ENCODE data around the gene AGO3.
A peak's percentile ranks its signal among the peaks of the same experiment; 100 is the strongest.

The AGO3 gene

GRCh38 chr1:35930593-35931445, at the start of gene AGO3:
Gene AGO3, plus strand, starts transcription at chr1:35931105. Its CDS starts 322 bp downstream, at chr1:35931427.
- DNase-seq (ENCODE audit: low read depth): peak; percentile 90
- no peak for TF ChIP-seq CTCF (IDR thresholded peaks at IDR 0.05; ENCODE audit: insufficient read depth, low read depth, low read length, missing control alignments)
- H3K4me3 ChIP-seq (ENCODE audit: low read length): peak within 1 kb of the TSS; percentile 75

GRCh38 chr1:35881850-35882273, 49.0 kb upstream of the AGO3 start:
- H3K4me3 ChIP-seq (ENCODE audit: low read length): no peak overlapping the region
- TF ChIP-seq CTCF (IDR thresholded peaks at IDR 0.05; ENCODE audit: insufficient read depth, low read depth, low read length, missing control alignments): no peak
- peak; percentile 17 for DNase-seq (ENCODE audit: low read depth)

DNA sequence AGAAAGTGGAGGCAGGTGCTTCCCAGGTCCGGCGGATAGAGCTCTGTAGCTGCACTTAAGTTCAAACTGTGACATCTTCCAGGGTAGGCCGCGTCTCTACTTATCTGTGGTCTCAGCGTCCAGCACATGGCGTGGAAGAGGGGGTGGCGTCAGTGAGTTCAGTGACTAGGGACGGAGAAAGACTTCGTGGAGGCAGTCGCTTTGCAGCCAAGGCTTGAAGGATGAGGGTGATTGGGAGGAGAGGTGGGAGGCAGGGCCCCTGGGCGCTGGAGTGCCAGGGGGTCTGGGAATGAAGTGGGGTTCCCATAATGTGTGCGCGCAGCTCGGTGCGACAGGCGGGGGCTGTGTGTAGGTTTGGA, 48.3 kb upstream of the AGO3 start:
- DNase-seq (ENCODE audit: low read depth): no peak
- peak overlapping the region; percentile 28 for H3K4me3 ChIP-seq (ENCODE audit: low read length)
- no peak for TF ChIP-seq CTCF (IDR thresholded peaks at IDR 0.05; ENCODE audit: insufficient read depth, low read depth, low read length, missing control alignments)

- DNase-seq (ENCODE audit: low read depth): peak; percentile 94
- peak; percentile 66 for TF ChIP-seq CTCF (IDR thresholded peaks at IDR 0.05; ENCODE audit: insufficient read depth, low read depth, low read length, missing control alignments)
- peak within 1 kb of the TSS; percentile 100 for H3K4me3 ChIP-seq (ENCODE audit: low read length)
Observed at GRCh38 chr1:35882945-35883634, 47.8 kb upstream of the AGO3 start, which contains the start of gene AGO1. Gene AGO1, plus strand, starts transcription at chr1:35883209. Its CDS starts 213 bp downstream, at chr1:35883422.

DNA sequence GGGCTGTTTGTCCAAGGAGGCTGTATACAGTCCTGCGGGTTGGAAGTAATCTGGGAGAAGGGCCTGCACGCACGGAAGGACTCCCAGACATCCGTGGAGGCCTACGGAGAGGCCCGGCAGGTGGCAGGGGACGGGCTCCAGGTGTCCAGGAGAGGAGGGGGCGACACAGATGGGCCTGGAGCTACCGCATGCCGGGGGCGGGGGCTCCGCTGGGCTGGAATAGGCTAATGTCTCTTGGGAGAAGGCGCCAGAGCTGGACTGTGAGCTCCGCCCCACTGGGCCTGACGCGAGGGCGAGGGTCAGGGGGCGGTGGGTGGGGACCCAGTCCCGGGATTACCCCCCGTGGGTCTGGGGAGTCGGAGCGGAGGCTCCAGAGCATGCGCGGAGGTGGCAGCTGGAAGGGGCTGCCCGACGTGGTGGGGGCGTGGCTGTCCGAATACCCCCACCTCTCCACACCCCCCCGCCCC, 47.2 kb upstream of the AGO3 start:
- TF ChIP-seq CTCF (IDR thresholded peaks at IDR 0.05; ENCODE audit: insufficient read depth, low read depth, low read length, missing control alignments): no peak
- peak overlapping the region; percentile 100 for H3K4me3 ChIP-seq (ENCODE audit: low read length)
- DNase-seq (ENCODE audit: low read depth): peak; percentile 30

- no peak for TF ChIP-seq CTCF (IDR thresholded peaks at IDR 0.05; ENCODE audit: insufficient read depth, low read depth, low read length, missing control alignments)
- no peak overlapping the region for H3K4me3 ChIP-seq (ENCODE audit: low read length)
- DNase-seq (ENCODE audit: low read depth): no peak
Observed at GRCh38 chr1:35884934-35885333, 46.0 kb upstream of the AGO3 start.

Data from epithelial cell of esophagus (primary cell).